ENCODE results near the gene MEOX1. TPM values are rescaled to one million over a fixed set of nuclear protein-coding genes. Genes with fewer than 3 reads are reported as not detected.

MEOX1 gene
- total RNA-seq, 1 experiment from 2014 or later, result not detected

- Histone ChIP-seq H4K20me1 (ENCODE audit: insufficient read depth, low read depth, low read length) (no peaks in the 10 kb centered on the region), H3K79me2 (ENCODE audit: low read length) (no peaks in the 10 kb centered on the region), H3K9me2 (replicated peaks; ENCODE audit: insufficient read depth, low read length) (no peaks in the 10 kb centered on the region), H3K9ac (ENCODE audit: low read length) (no peak overlapping the region), H3K27ac (ENCODE audit: low read length) (no peak overlapping the region), H3K4me2 (ENCODE audit: low read depth, low read length, poor library complexity, severe bottlenecking) (no peak overlapping the region), H2AFZ (ENCODE audit: low read length) (no peak overlapping the region), H3K4me3 (ENCODE audit: low read length) (no peak overlapping the region), H3K9me3 (ENCODE audit: low read length) (no peaks in the 10 kb centered on the region), H3K4me1 (ENCODE audit: low read length) (peaks cover 6% of the 10 kb centered on the region), H3K36me3 (ENCODE audit: insufficient read depth, low read length) (no peaks in the 10 kb centered on the region), H3K27me3 (ENCODE audit: low read length) (no peaks in the 10 kb centered on the region)
- no peak for DNase-seq
Observed at GRCh38 chr17:43676471-43676870, 14.7 kb upstream of the MEOX1 start.

- Histone ChIP-seq H3K9me2 (replicated peaks; ENCODE audit: insufficient read depth, low read length) (no peaks in the 10 kb centered on the region), H3K79me2 (ENCODE audit: low read length) (no peaks in the 10 kb centered on the region), H3K36me3 (ENCODE audit: insufficient read depth, low read length) (no peaks in the 10 kb centered on the region), H3K27me3 (ENCODE audit: low read length) (no peaks in the 10 kb centered on the region), H3K4me1 (ENCODE audit: low read length) (peaks cover 6% of the 10 kb centered on the region), H3K9ac (ENCODE audit: low read length) (no peak overlapping the region), H3K4me2 (ENCODE audit: low read depth, low read length, poor library complexity, severe bottlenecking) (no peak overlapping the region), H4K20me1 (ENCODE audit: insufficient read depth, low read depth, low read length) (no peaks in the 10 kb centered on the region), H3K9me3 (ENCODE audit: low read length) (no peaks in the 10 kb centered on the region), H3K27ac (ENCODE audit: low read length) (no peak overlapping the region), H2AFZ (ENCODE audit: low read length) (no peak overlapping the region), H3K4me3 (ENCODE audit: low read length) (no peak overlapping the region)
- DNase-seq, result no peak
Observed at GRCh38 chr17:43674394-43674793, 12.7 kb upstream of the MEOX1 start.

- H3K9me3 ChIP-seq (ENCODE audit: low read length), result no peaks in the 10 kb centered on the region
- H3K4me2 ChIP-seq (ENCODE audit: low read depth, low read length, poor library complexity, severe bottlenecking), result no peak overlapping the region
- no peak overlapping the region for H3K9ac ChIP-seq (ENCODE audit: low read length)
- no peak overlapping the region for H3K4me3 ChIP-seq (ENCODE audit: low read length)
- peak; percentile 91 for DNase-seq
- H3K27me3 ChIP-seq (ENCODE audit: low read length), result no peaks in the 10 kb centered on the region
- no peak overlapping the region for H2AFZ ChIP-seq (ENCODE audit: low read length)
- H3K9me2 ChIP-seq (replicated peaks; ENCODE audit: insufficient read depth, low read length), result no peaks in the 10 kb centered on the region
- H3K4me1 ChIP-seq (ENCODE audit: low read length), result peaks cover 6% of the 10 kb centered on the region
- no peak overlapping the region for H3K27ac ChIP-seq (ENCODE audit: low read length)
- H3K36me3 ChIP-seq (ENCODE audit: insufficient read depth, low read length), result no peaks in the 10 kb centered on the region
- no peaks in the 10 kb centered on the region for H3K79me2 ChIP-seq (ENCODE audit: low read length)
- H4K20me1 ChIP-seq (ENCODE audit: insufficient read depth, low read depth, low read length), result no peaks in the 10 kb centered on the region
Observed at GRCh38 chr17:43673516-43674323, 12.0 kb upstream of the MEOX1 start.

- Histone ChIP-seq H3K9me3 (ENCODE audit: low read length) (no peaks in the 10 kb centered on the region), H3K27ac (ENCODE audit: low read length) (no peak overlapping the region), H2AFZ (ENCODE audit: low read length) (no peak overlapping the region), H4K20me1 (ENCODE audit: insufficient read depth, low read depth, low read length) (no peaks in the 10 kb centered on the region), H3K27me3 (ENCODE audit: low read length) (no peaks in the 10 kb centered on the region), H3K9ac (ENCODE audit: low read length) (no peak overlapping the region), H3K4me1 (ENCODE audit: low read length) (no peaks in the 10 kb centered on the region), H3K9me2 (replicated peaks; ENCODE audit: insufficient read depth, low read length) (no peaks in the 10 kb centered on the region), H3K4me3 (ENCODE audit: low read length) (no peak overlapping the region), H3K79me2 (ENCODE audit: low read length) (no peaks in the 10 kb centered on the region), H3K4me2 (ENCODE audit: low read depth, low read length, poor library complexity, severe bottlenecking) (no peak overlapping the region), H3K36me3 (ENCODE audit: insufficient read depth, low read length) (no peaks in the 10 kb centered on the region)
- DNase-seq, result no peak
Observed at GRCh38 chr17:43671755-43672519, 10.2 kb upstream of the MEOX1 start.

- DNase-seq, result no peak
Observed at GRCh38 chr17:43671031-43671692, 9.4 kb upstream of the MEOX1 start.

GRCh38 chr17:43670645-43671030 lies 8.9 kb upstream of the MEOX1 start:
- H3K27ac ChIP-seq (ENCODE audit: low read length), result no peak overlapping the region
- no peaks in the 10 kb centered on the region for H3K4me1 ChIP-seq (ENCODE audit: low read length)
- DNase-seq, result no peak
- H3K9ac ChIP-seq (ENCODE audit: low read length), result no peak overlapping the region
- no peak overlapping the region for H3K4me3 ChIP-seq (ENCODE audit: low read length)
- H2AFZ ChIP-seq (ENCODE audit: low read length), result no peak overlapping the region
- H3K27me3 ChIP-seq (ENCODE audit: low read length), result no peaks in the 10 kb centered on the region
- no peaks in the 10 kb centered on the region for H3K9me2 ChIP-seq (replicated peaks; ENCODE audit: insufficient read depth, low read length)
- H3K79me2 ChIP-seq (ENCODE audit: low read length), result no peaks in the 10 kb centered on the region
- no peaks in the 10 kb centered on the region for H3K36me3 ChIP-seq (ENCODE audit: insufficient read depth, low read length)
- no peaks in the 10 kb centered on the region for H3K9me3 ChIP-seq (ENCODE audit: low read length)
- H3K4me2 ChIP-seq (ENCODE audit: low read depth, low read length, poor library complexity, severe bottlenecking), result no peak overlapping the region
- H4K20me1 ChIP-seq (ENCODE audit: insufficient read depth, low read depth, low read length), result no peaks in the 10 kb centered on the region

More at GRCh38 chr17:43671031-43671692, 9.4 kb upstream of the MEOX1 start:
- Histone ChIP-seq H3K4me1 (ENCODE audit: low read length) (no peaks in the 10 kb centered on the region), H3K4me2 (ENCODE audit: low read depth, low read length, poor library complexity, severe bottlenecking) (no peak overlapping the region), H3K36me3 (ENCODE audit: insufficient read depth, low read length) (no peaks in the 10 kb centered on the region), H3K27ac (ENCODE audit: low read length) (no peak overlapping the region), H3K27me3 (ENCODE audit: low read length) (no peaks in the 10 kb centered on the region), H3K9ac (ENCODE audit: low read length) (no peak overlapping the region), H2AFZ (ENCODE audit: low read length) (no peak overlapping the region), H3K9me2 (replicated peaks; ENCODE audit: insufficient read depth, low read length) (no peaks in the 10 kb centered on the region), H4K20me1 (ENCODE audit: insufficient read depth, low read depth, low read length) (no peaks in the 10 kb centered on the region), H3K9me3 (ENCODE audit: low read length) (no peaks in the 10 kb centered on the region), H3K4me3 (ENCODE audit: low read length) (no peak overlapping the region), H3K79me2 (ENCODE audit: low read length) (no peaks in the 10 kb centered on the region)

GRCh38 chr17:43669971-43670644 lies 8.4 kb upstream of the MEOX1 start:
- Histone ChIP-seq H3K4me2 (ENCODE audit: low read depth, low read length, poor library complexity, severe bottlenecking) (no peak overlapping the region), H2AFZ (ENCODE audit: low read length) (no peak overlapping the region), H3K36me3 (ENCODE audit: insufficient read depth, low read length) (no peaks in the 10 kb centered on the region), H3K4me1 (ENCODE audit: low read length) (no peaks in the 10 kb centered on the region), H3K27ac (ENCODE audit: low read length) (no peak overlapping the region), H3K79me2 (ENCODE audit: low read length) (no peaks in the 10 kb centered on the region), H3K4me3 (ENCODE audit: low read length) (no peak overlapping the region), H3K9ac (ENCODE audit: low read length) (no peak overlapping the region), H3K27me3 (ENCODE audit: low read length) (no peaks in the 10 kb centered on the region), H4K20me1 (ENCODE audit: insufficient read depth, low read depth, low read length) (no peaks in the 10 kb centered on the region), H3K9me3 (ENCODE audit: low read length) (no peaks in the 10 kb centered on the region), H3K9me2 (replicated peaks; ENCODE audit: insufficient read depth, low read length) (no peaks in the 10 kb centered on the region)
- no peak for DNase-seq

- no peak for DNase-seq
Observed at GRCh38 chr17:43667947-43668348, 6.2 kb upstream of the MEOX1 start.

More at GRCh38 chr17:43667947-43668348, 6.2 kb upstream of the MEOX1 start:
- no peaks in the 10 kb centered on the region for H3K27me3 ChIP-seq (ENCODE audit: low read length)
- no peaks in the 10 kb centered on the region for H3K79me2 ChIP-seq (ENCODE audit: low read length)
- no peaks in the 10 kb centered on the region for H3K9me3 ChIP-seq (ENCODE audit: low read length)
- no peak overlapping the region for H3K27ac ChIP-seq (ENCODE audit: low read length)
- no peaks in the 10 kb centered on the region for H3K4me1 ChIP-seq (ENCODE audit: low read length)
- H3K9ac ChIP-seq (ENCODE audit: low read length), result no peak overlapping the region
- H3K4me3 ChIP-seq (ENCODE audit: low read length), result no peak overlapping the region
- no peaks in the 10 kb centered on the region for H3K36me3 ChIP-seq (ENCODE audit: insufficient read depth, low read length)
- H2AFZ ChIP-seq (ENCODE audit: low read length), result no peak overlapping the region
- no peaks in the 10 kb centered on the region for H3K9me2 ChIP-seq (replicated peaks; ENCODE audit: insufficient read depth, low read length)
- H4K20me1 ChIP-seq (ENCODE audit: insufficient read depth, low read depth, low read length), result no peaks in the 10 kb centered on the region
- no peak overlapping the region for H3K4me2 ChIP-seq (ENCODE audit: low read depth, low read length, poor library complexity, severe bottlenecking)

Measured in Karpas-422 (cell line).